PC-3 (cell line): ENCODE measurements around the gene CRIP3.

Source experiments
- CTCF ChIP-seq: fragments of 300-600 bp; sonication (generic); conservative IDR thresholded peaks from 2 replicates; pipeline ENCODE4 v1.5.1; 2017; ENCODE audit warnings: antibody characterized with exemption, low read depth, mild to moderate bottlenecking, low read length
- EZH2 ChIP-seq: fragments of 300-600 bp; sonication (generic); IDR thresholded peaks from one replicate; pipeline ENCODE4 v1.6.1; 2017; ENCODE audit warnings: antibody characterized with exemption, mild to moderate bottlenecking, low read length; ENCODE audit not compliant: unreplicated experiment
- EZH2phosphoT487 ChIP-seq: fragments of 300-600 bp; sonication (generic); IDR thresholded peaks from 2 replicates; pipeline ENCODE4 v1.6.1; 2018; ENCODE audit warnings: mild to moderate bottlenecking, antibody characterized with exemption, low read length, borderline replicate concordance

- TF ChIP-seq EZH2phosphoT487 (no peak), CTCF (no peak), EZH2 (no peak)
Observed at GRCh38 chr6:43277306-43277642, 31.4 kb downstream of the CRIP3 start.
